Right cardiac atrium (tissue), 5 donors: ENCODE data around the gene SHROOM3. TPM values are rescaled to one million over a fixed set of nuclear protein-coding genes. Genes with fewer than 3 reads are reported as not detected.

Source experiments
- ATAC-seq, 2 donors: fragments of 200-7000 bp; cut with Tn5 transposase; one replicate each; pipeline versions ENCODE4 v1.8.0 to v1.9.1; 2020; ENCODE audit warnings: moderate library complexity in 2 of 2, mild to moderate bottlenecking in 1 of 2
- DNase-seq, 3 donors: peaks; one replicate each; pipeline ENCODE4 v3.0.0-alpha.2; 2020
- H3K27ac ChIP-seq: one replicate; pipeline ENCODE4 v1.5.1; 2013; ENCODE audit warnings: mild to moderate bottlenecking, low read length, control low read depth, moderate library complexity
- H3K27me3 ChIP-seq: one replicate; pipeline ENCODE4 v1.6.1; 2013; ENCODE audit not compliant: control insufficient read depth, insufficient read depth
- H3K4me1 ChIP-seq: one replicate; pipeline ENCODE4 v1.6.1; 2013; ENCODE audit warnings: low read length; ENCODE audit not compliant: control insufficient read depth, insufficient read depth
- H3K4me3 ChIP-seq: one replicate; pipeline ENCODE4 v1.5.1; 2013; ENCODE audit warnings: low read length, control low read depth
- H3K9me3 ChIP-seq: one replicate; pipeline ENCODE4 v1.6.1; 2013; ENCODE audit warnings: low read length; ENCODE audit not compliant: control insufficient read depth
- WGBS: extraction: QIAGEN DNeasy Blood & Tissue Kit; methylation state at CpG from one replicate; pipeline ENCODE4 v1.1.7; 2013; 5-methylcytosine and 5-hydroxymethylcytosine counted together
- intact Hi-C, 4 donors: fragments of 100-400 bp; cut with DNase I; formaldehyde crosslinking; loops; one replicate each; pipeline versions ENCODE4 v1.11.0 to v1.14.0; 2022 to 2023
- polyA plus RNA-seq: library from polyadenylated mRNA; stranded (reverse); fragments of 200-250 nt; gene quantifications from one replicate; pipeline ENCODE4 v1.2.3, GENCODE V29; 2013
- total RNA-seq, 4 donors: library from RNA; stranded (reverse); fragmentation: NEBNext Ultra II Directional; extraction: Animal tissue kit (Norgen Biotek cat#: 25700); gene quantifications; one replicate each; pipeline ENCODE4 v1.2.1, GENCODE V29; 2021
- donor health status: healthy with polysubstance abuse.
- donor health status: DM: no; HTN: yes; CAD: no.
- donor health status: DM: no; HTN: no; CAD: no.
- donor health status: DM: no; HTN: yes; CAD: no; lungs with severe emphysema.
- donor health status: DM: yes; HTN: yes; CAD: no.

SHROOM3 gene
- total and polyA plus RNA-seq, 5 donors: 4.6 to 11.8 (median 10.9) TPM

DNA sequence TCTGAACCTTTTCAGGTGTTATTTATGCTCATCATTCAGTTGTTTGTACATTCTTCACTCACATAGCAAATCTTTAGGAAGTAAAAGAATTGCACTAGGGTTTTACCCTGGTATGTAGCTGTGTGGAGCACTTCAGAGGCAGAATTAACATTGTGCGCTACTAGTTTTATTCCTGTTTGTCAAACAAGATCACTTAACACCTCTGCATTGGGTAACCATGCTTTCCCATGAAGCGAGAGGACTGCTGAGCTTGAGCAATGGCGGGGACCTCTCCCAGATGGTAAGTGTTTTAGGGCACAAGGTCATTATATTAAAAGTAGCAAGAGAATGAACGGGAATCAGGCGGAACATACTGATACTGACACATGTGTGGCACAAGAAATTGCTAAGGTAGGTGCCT is 59.2 kb downstream of the SHROOM3 start:
- Histone ChIP-seq H3K27ac (no peak overlapping the region), H3K4me1 (no peaks in the 10 kb centered on the region), H3K27me3 (no peaks in the 10 kb centered on the region), H3K4me3 (no peak overlapping the region), H3K9me3 (no peaks in the 10 kb centered on the region)
- 85% methylated on average over 5 of the region's 5 CpGs for WGBS
- ATAC-seq (no peak), DNase-seq (no peak)
- intact Hi-C loops: no loop called here

DNA sequence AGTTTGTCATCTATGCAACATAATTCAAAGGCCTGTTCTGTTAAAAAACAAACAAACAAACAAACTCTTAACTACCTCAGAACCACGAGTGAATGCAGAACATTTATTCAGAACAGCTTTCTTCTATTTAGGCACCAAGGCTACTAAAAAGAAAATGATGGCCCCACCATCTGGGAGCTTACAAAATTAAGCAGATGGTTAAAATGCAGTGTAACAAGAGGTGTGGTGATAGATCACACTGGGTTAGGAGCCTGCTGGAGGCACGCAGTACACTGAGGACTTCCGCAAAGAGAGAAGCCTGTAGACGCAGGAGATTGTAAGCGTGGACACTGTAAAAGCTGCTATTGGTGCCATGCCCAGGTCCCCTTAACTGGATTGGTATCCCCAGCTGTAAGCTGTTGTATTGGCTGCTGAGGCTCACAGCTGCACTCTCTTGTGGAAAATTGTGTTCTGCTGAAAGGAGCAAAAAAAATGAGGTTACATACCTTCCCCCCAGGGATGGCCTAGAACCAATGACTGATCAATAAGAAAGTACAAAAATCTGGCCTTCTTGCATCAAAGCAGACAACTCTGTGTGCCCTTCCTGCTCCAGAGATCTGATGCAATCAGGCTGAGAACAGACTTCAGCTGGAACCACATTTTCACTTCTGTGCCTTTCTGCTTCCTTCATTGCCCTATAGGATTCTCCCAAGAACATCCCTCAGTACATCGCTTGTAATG is 60.0 kb downstream of the SHROOM3 start:
- no peaks in the 10 kb centered on the region for H3K4me1 ChIP-seq
- 89% methylated on average over 6 of the region's 6 CpGs for WGBS
- H3K27ac ChIP-seq: no peak overlapping the region
- no peak for DNase-seq
- intact Hi-C loops: no loop called here
- no peaks in the 10 kb centered on the region for H3K27me3 ChIP-seq
- H3K9me3 ChIP-seq: no peaks in the 10 kb centered on the region
- no peak overlapping the region for H3K4me3 ChIP-seq
- no peak for ATAC-seq

DNA sequence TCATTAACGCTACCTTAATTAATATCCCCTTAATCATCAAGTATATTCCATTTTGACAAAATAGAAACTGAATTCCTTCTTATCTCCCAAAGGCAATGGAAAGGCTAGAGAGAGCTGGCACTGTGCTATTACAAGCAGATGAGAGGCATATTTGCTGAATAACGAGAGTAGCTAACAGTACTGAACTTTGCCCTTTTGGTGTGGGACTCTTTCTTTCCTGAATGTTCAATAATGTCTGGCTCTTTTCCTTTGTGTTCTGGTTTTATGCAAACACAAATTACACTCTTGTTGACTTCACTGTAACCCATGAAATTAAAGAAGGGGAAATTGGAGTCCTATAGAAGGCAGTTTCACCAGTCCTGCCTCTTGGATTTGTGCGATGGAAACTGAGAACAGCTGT is 63.5 kb downstream of the SHROOM3 start:
- intact Hi-C loops: no loop called here
- Histone ChIP-seq H3K27me3 (no peaks in the 10 kb centered on the region), H3K27ac (no peak overlapping the region), H3K4me3 (no peak overlapping the region), H3K9me3 (no peaks in the 10 kb centered on the region), H3K4me1 (no peaks in the 10 kb centered on the region)
- WGBS: 29% methylated on average over 3 of the region's 3 CpGs
- no peak for DNase-seq
- peak; percentile 26 to 74 for ATAC-seq

DNA sequence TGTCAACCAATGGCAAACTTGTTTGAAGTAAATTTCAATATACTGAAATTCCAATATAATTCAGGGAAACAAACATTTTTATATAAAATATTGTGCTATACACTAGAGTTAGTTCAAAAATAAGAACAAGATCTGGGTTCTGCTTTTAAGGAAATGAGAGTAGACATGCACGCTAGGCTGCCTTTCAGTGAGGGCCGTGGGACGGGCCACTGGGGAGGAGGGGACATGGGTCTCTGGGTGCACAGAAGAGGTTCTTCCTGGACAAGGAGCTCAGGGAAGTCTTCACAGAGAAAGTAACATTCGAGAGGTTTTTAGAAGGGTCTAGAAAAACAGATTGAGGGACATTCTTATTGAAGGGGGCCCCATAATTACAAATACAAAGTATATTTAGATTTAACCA is 64.4 kb downstream of the SHROOM3 start:
- DNase-seq (peak in 1 of 3 donors; percentile 34), ATAC-seq (no peak)
- 88% methylated on average over 4 of the region's 4 CpGs for WGBS
- Histone ChIP-seq H3K4me3 (no peak overlapping the region), H3K4me1 (no peaks in the 10 kb centered on the region), H3K9me3 (no peaks in the 10 kb centered on the region), H3K27me3 (no peaks in the 10 kb centered on the region), H3K27ac (no peak overlapping the region)
- intact Hi-C loops: no loop called here

DNA sequence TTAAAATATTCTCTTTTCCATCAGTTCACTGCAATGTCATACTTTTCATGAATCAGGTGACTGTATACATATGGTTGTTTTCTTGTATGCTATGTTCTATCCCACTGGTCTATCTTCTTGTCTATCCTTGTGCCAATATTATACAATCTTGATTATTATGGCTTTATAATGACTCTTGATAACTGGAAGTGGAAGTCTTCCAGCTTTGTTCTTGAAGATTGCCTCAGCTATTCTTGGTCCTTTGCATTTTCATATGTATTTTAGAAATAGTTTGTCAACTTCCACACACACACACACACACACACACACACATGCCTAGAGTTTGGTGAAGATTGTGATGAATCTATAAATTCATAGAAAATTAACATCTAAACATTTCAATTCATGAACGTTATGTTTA is 67.9 kb downstream of the SHROOM3 start:
- no peak for ATAC-seq
- Histone ChIP-seq H3K27me3 (no peaks in the 10 kb centered on the region), H3K4me3 (no peak overlapping the region), H3K9me3 (no peaks in the 10 kb centered on the region), H3K4me1 (no peaks in the 10 kb centered on the region), H3K27ac (no peak overlapping the region)
- intact Hi-C loops: loop anchor here (5.0 to 10.0 kb wide), 2 partner anchors 71 to 318 kb away; no protein-coding TSS in a partner anchor
- no peak for DNase-seq
- WGBS: 80% methylated on average over 1 of the region's 1 CpG

DNA sequence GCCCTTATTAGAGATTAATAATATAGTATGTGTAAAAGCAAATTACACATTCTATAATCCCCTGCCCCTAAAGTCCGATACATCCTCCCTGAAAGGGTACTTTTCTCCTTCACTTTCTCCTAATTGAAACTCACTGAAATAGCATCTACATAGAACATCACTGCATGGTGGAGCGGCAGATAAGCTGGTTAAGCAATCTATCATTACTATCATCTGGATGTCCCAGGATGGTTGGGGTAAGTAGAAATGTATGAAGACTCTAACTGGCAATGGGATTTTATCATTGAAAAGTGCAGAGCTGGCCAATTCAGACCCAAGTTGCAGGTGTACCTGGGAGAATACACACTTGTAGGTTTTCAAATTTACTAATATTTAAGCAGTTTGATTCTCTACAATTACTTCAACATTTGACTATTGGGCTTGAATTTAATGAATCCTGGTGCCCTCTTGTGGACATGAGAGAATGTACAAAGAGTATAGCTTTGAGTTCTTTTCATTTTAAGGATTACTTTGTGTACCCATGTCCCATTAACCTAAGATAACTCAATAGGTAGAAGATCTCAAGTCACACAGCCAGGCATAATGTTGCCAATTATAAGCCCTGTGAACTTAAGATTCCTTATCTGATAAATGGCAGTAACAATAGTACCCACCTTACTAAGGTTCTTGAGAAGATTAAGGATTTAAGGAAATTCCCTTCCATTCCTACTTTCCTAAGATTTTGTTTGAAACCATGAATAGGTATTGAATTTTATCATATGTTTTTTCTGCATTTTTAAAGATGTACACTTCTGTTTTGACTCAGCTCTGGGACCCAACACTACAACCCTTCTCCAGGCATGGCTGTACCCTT is 69.8 kb downstream of the SHROOM3 start:
- intact Hi-C loops: loop anchor here (2.0 to 10.0 kb wide), 3 partner anchors 73 to 320 kb away; no protein-coding TSS in a partner anchor
- no peak for ATAC-seq
- 72% methylated on average over 2 of the region's 2 CpGs for WGBS
- Histone ChIP-seq H3K4me1 (no peaks in the 10 kb centered on the region), H3K9me3 (no peaks in the 10 kb centered on the region), H3K27ac (no peak overlapping the region), H3K27me3 (no peaks in the 10 kb centered on the region), H3K4me3 (no peak overlapping the region)
- no peak for DNase-seq

DNA sequence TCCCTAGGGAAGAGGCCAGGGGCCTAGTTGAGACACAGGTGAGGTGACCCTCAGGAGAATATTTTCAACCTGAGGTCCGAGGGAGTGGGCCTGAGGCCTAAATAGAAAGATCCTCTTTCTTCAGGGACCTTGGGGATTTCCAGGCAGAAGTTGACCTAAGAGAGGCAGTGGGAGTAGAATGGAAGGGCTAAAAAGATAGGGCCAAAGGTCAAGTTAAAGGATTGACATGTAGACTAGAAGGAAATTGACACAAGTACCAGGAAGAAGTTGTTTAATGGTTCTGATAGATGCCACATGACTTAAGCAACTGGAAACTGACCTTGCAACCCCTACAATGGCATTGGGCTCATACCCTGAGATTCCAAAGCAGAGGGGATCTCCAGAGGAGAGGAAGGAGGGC is 76.9 kb downstream of the SHROOM3 start:
- intact Hi-C loops: loop anchor here (5.0 to 10.0 kb wide), 5 partner anchors 243 to 693 kb away; no protein-coding TSS in a partner anchor
- Histone ChIP-seq H3K27ac (no peak overlapping the region), H3K27me3 (no peaks in the 10 kb centered on the region), H3K4me1 (no peaks in the 10 kb centered on the region), H3K4me3 (no peak overlapping the region), H3K9me3 (no peaks in the 10 kb centered on the region)
- DNase-seq: no peak
- 82% methylated on average over 1 of the region's 1 CpG for WGBS
- ATAC-seq: no peak

GRCh38 chr4:76513482-76513881 is 78.5 kb downstream of the SHROOM3 start:
- no peak overlapping the region for H3K27ac ChIP-seq
- H3K4me1 ChIP-seq: no peaks in the 10 kb centered on the region
- H3K27me3 ChIP-seq: no peaks in the 10 kb centered on the region
- H3K9me3 ChIP-seq: no peaks in the 10 kb centered on the region
- intact Hi-C loops: loop anchor here (5.0 to 10.0 kb wide), 5 partner anchors 241 to 691 kb away; no protein-coding TSS in a partner anchor
- ATAC-seq: no peak
- 87% methylated on average over 7 of the region's 7 CpGs for WGBS
- no peak overlapping the region for H3K4me3 ChIP-seq
- DNase-seq: no peak

GRCh38 chr4:76514087-76514486 is 79.1 kb downstream of the SHROOM3 start:
- no peak for ATAC-seq
- H3K27ac ChIP-seq: no peak overlapping the region
- H3K4me1 ChIP-seq: no peaks in the 10 kb centered on the region
- H3K27me3 ChIP-seq: no peaks in the 10 kb centered on the region
- no peak overlapping the region for H3K4me3 ChIP-seq
- intact Hi-C loops: loop anchor here (5.0 to 10.0 kb wide), 5 partner anchors 241 to 691 kb away; no protein-coding TSS in a partner anchor
- no peaks in the 10 kb centered on the region for H3K9me3 ChIP-seq
- no peak for DNase-seq

DNA sequence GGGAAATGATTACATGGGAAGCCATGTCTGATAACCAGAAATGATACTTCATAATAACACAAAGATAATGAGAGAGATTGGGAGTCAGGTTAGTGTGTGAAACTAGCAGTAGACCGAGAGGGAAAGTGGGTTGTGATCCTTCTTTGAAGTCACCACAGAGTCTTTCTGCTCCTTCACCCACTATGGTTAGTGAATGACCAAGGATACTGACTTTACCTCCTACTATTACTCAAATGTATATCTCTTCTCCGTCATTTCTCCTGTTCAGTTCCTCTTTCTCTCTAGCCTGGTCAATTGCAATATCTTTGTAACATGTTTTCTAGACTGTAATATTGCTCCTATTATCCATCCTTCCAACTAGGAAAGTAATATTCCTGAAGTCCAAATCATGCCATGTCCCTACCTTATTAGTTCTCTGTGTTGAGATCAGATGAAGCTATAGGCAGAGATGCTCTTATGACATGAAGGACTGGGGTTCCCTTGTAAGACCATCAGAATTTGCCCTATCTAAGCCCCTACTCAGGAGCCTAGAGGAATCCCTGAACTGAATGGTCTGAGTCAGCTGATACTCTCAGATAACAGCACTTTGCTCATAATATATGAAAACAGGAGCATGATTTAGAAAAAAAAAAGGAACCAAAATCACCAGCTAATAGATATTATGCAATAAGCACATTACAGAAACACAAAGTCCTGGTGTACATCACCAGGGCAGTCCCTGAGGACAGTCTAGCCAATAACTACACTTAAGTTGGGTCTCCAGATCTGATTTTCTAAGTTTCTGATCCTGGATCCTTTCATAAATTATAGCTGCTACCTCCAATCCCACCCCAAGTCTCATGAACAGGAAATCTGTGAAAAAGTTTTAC is 81.2 kb downstream of the SHROOM3 start:
- intact Hi-C loops: loop anchor here (10.0 kb wide), 4 partner anchors 239 to 689 kb away; no protein-coding TSS in a partner anchor
- 86% methylated on average over 2 of the region's 2 CpGs for WGBS

More for the DNA sequence above, 81.2 kb downstream of the SHROOM3 start:
- H3K27me3 ChIP-seq: no peaks in the 10 kb centered on the region
- H3K9me3 ChIP-seq: no peaks in the 10 kb centered on the region
- H3K4me1 ChIP-seq: no peaks in the 10 kb centered on the region
- DNase-seq (no peak), ATAC-seq (no peak)
- H3K27ac ChIP-seq: no peak overlapping the region
- no peak overlapping the region for H3K4me3 ChIP-seq
